Esophagus mucosa (tissue), 1 donor: ENCODE data around the gene OAF. TPM values are rescaled to one million over a fixed set of nuclear protein-coding genes. Genes with fewer than 3 reads are reported as not detected.

Source experiments
- ATAC-seq: fragments of 200-7000 bp; cut with Tn5 transposase; one replicate; pipeline ENCODE4 v1.9.1; 2020
- total RNA-seq: library from RNA; stranded (reverse); gene quantifications from one replicate; pipeline ENCODE4 v1.2.4, GENCODE V29; 2023
- donor health status: DM: yes; HTN: yes; CAD: no.

The OAF gene
- total RNA-seq, 1 donor from 2014 or later: 9.0 TPM

- no peak for ATAC-seq
These were observed 26.4 kb upstream of the OAF start for GRCh38 chr11:120184371-120184945.

GRCh38 chr11:120184946-120185705 is 25.7 kb upstream of the OAF start:
- no peak for ATAC-seq

- no peak for ATAC-seq
These were observed 25.0 kb upstream of the OAF start for GRCh38 chr11:120185706-120186455.

- no peak for ATAC-seq
These were observed 24.4 kb upstream of the OAF start for GRCh38 chr11:120186456-120186773.

GRCh38 chr11:120186774-120187591 is 23.8 kb upstream of the OAF start:
- peak; percentile 89 for ATAC-seq

GRCh38 chr11:120188371-120188770 is 22.5 kb upstream of the OAF start:
- ATAC-seq: no peak

GRCh38 chr11:120188811-120189455 is 21.9 kb upstream of the OAF start:
- ATAC-seq: no peak

GRCh38 chr11:120191058-120191457 is 19.8 kb upstream of the OAF start:
- ATAC-seq: no peak

GRCh38 chr11:120192831-120193625 is 17.8 kb upstream of the OAF start:
- no peak for ATAC-seq

GRCh38 chr11:120194166-120194565 is 16.7 kb upstream of the OAF start:
- ATAC-seq: no peak

GRCh38 chr11:120195601-120196320 is 15.1 kb upstream of the OAF start:
- no peak for ATAC-seq

- ATAC-seq: no peak
These were observed 14.0 kb upstream of the OAF start for GRCh38 chr11:120196826-120197225.

GRCh38 chr11:120197251-120197891 is 13.5 kb upstream of the OAF start:
- ATAC-seq: no peak

GRCh38 chr11:120197977-120198376 is 12.9 kb upstream of the OAF start:
- no peak for ATAC-seq

- ATAC-seq: no peak
These were observed 12.4 kb upstream of the OAF start for GRCh38 chr11:120198403-120198786.

- no peak for ATAC-seq
These were observed 11.9 kb upstream of the OAF start for GRCh38 chr11:120198787-120199469.

GRCh38 chr11:120199613-120200012 is 11.2 kb upstream of the OAF start:
- no peak for ATAC-seq

GRCh38 chr11:120200677-120201076 is 10.2 kb upstream of the OAF start:
- no peak for ATAC-seq

GRCh38 chr11:120201653-120202052 is 9.2 kb upstream of the OAF start:
- ATAC-seq: no peak

- ATAC-seq: no peak
These were observed 7.2 kb upstream of the OAF start for GRCh38 chr11:120203626-120204025.
